Measurements from ENCODE around the gene MEGF9.
"Not testable (repeated sequence)": the region's sequence is repeated elsewhere in the genome, so short reads cannot be mapped to it uniquely, and the experiment has no call there.

MEGF9 gene

GRCh38 chr9:120640380-120640779 lies 73.9 kb downstream of the MEGF9 start:
- Mint-ChIP-seq H3K4me3 (no peak overlapping the region), H3K27me3 (no peaks in the 10 kb centered on the region), H3K4me1 (no peaks in the 10 kb centered on the region), H3K36me3 (peaks cover 24% of the 10 kb centered on the region), H3K27ac (no peak overlapping the region), H3K9me3 (peaks cover 1% of the 10 kb centered on the region)
- no peak for ATAC-seq

- H3K36me3 Mint-ChIP-seq = peaks cover 37% of the 10 kb centered on the region
- no peaks in the 10 kb centered on the region for H3K27me3 Mint-ChIP-seq
- H3K9me3 Mint-ChIP-seq = peaks cover 12% of the 10 kb centered on the region
- no peaks in the 10 kb centered on the region for H3K4me1 Mint-ChIP-seq
- H3K27ac Mint-ChIP-seq = no peak overlapping the region
- ATAC-seq = no peak
- no peak overlapping the region for H3K4me3 Mint-ChIP-seq
These were observed 76.4 kb downstream of the MEGF9 start for GRCh38 chr9:120637919-120638318.

- H3K4me1 Mint-ChIP-seq = no peaks in the 10 kb centered on the region
- peaks cover 12% of the 10 kb centered on the region for H3K9me3 Mint-ChIP-seq
- H3K4me3 Mint-ChIP-seq = no peak overlapping the region
- H3K27ac Mint-ChIP-seq = no peak overlapping the region
- no peak for ATAC-seq
- peaks cover 24% of the 10 kb centered on the region for H3K36me3 Mint-ChIP-seq
- H3K27me3 Mint-ChIP-seq = no peaks in the 10 kb centered on the region
These were observed 77.9 kb downstream of the MEGF9 start for GRCh38 chr9:120636194-120636957.

- H3K4me3 Mint-ChIP-seq = no peak overlapping the region
- H3K36me3 Mint-ChIP-seq = peaks cover 24% of the 10 kb centered on the region
- ATAC-seq = no peak
- no peaks in the 10 kb centered on the region for H3K27me3 Mint-ChIP-seq
- H3K27ac Mint-ChIP-seq = no peak overlapping the region
- peaks cover 12% of the 10 kb centered on the region for H3K9me3 Mint-ChIP-seq
- no peaks in the 10 kb centered on the region for H3K4me1 Mint-ChIP-seq
These were observed 79.3 kb downstream of the MEGF9 start for GRCh38 chr9:120635011-120635410.

GRCh38 chr9:120630333-120630732 lies 83.9 kb downstream of the MEGF9 start:
- no peak for ATAC-seq
- H3K27ac Mint-ChIP-seq = no peak overlapping the region
- no peaks in the 10 kb centered on the region for H3K4me1 Mint-ChIP-seq
- H3K27me3 Mint-ChIP-seq = no peaks in the 10 kb centered on the region
- H3K36me3 Mint-ChIP-seq = peaks cover 12% of the 10 kb centered on the region
- no peak overlapping the region for H3K4me3 Mint-ChIP-seq
- H3K9me3 Mint-ChIP-seq = peaks cover 10% of the 10 kb centered on the region

GRCh38 chr9:120628925-120629497 lies 85.3 kb downstream of the MEGF9 start:
- not testable (repeated sequence) for H3K4me1 Mint-ChIP-seq, H3K27me3 Mint-ChIP-seq, H3K36me3 Mint-ChIP-seq, ATAC-seq, H3K27ac Mint-ChIP-seq, H3K9me3 Mint-ChIP-seq, H3K4me3 Mint-ChIP-seq

GRCh38 chr9:120628207-120628924 lies 85.9 kb downstream of the MEGF9 start:
- Mint-ChIP-seq H3K27me3 (no peaks in the 10 kb centered on the region), H3K36me3 (no peaks in the 10 kb centered on the region), H3K4me1 (no peaks in the 10 kb centered on the region), H3K4me3 (no peak overlapping the region), H3K9me3 (no peaks in the 10 kb centered on the region), H3K27ac (no peak overlapping the region)
- ATAC-seq = no peak

GRCh38 chr9:120627073-120627472 lies 87.2 kb downstream of the MEGF9 start:
- Mint-ChIP-seq H3K4me1 (no peaks in the 10 kb centered on the region), H3K27me3 (no peaks in the 10 kb centered on the region), H3K4me3 (no peak overlapping the region), H3K9me3 (no peaks in the 10 kb centered on the region), H3K36me3 (no peaks in the 10 kb centered on the region), H3K27ac (no peak overlapping the region)
- ATAC-seq = no peak

- Mint-ChIP-seq H3K27me3 (no peaks in the 10 kb centered on the region), H3K9me3 (no peaks in the 10 kb centered on the region), H3K4me3 (no peak overlapping the region), H3K27ac (no peak overlapping the region), H3K36me3 (no peaks in the 10 kb centered on the region), H3K4me1 (no peaks in the 10 kb centered on the region)
- ATAC-seq = no peak
These were observed 87.8 kb downstream of the MEGF9 start for GRCh38 chr9:120626512-120626911.

- Mint-ChIP-seq H3K27me3 (no peaks in the 10 kb centered on the region), H3K27ac (no peak overlapping the region)
These were observed 89.0 kb downstream of the MEGF9 start for GRCh38 chr9:120625222-120625621.

GRCh38 chr9:120622790-120623189 lies 91.5 kb downstream of the MEGF9 start:
- no peak for ATAC-seq

More at GRCh38 chr9:120625222-120625621, 89.0 kb downstream of the MEGF9 start:
- ATAC-seq = no peak
- H3K4me1 Mint-ChIP-seq = peaks cover under 1% of the 10 kb centered on the region
- H3K9me3 Mint-ChIP-seq = no peaks in the 10 kb centered on the region
- H3K36me3 Mint-ChIP-seq = no peaks in the 10 kb centered on the region
- H3K4me3 Mint-ChIP-seq = no peak overlapping the region

GRCh38 chr9:120621941-120622340 lies 92.3 kb downstream of the MEGF9 start:
- Mint-ChIP-seq H3K27me3 (no peaks in the 10 kb centered on the region), H3K4me3 (no peak overlapping the region), H3K27ac (no peak overlapping the region), H3K9me3 (no peaks in the 10 kb centered on the region), H3K4me1 (peaks cover 7% of the 10 kb centered on the region), H3K36me3 (peaks cover 6% of the 10 kb centered on the region)
- ATAC-seq = no peak

More at GRCh38 chr9:120622790-120623189, 91.5 kb downstream of the MEGF9 start:
- Mint-ChIP-seq H3K4me1 (peaks cover 7% of the 10 kb centered on the region), H3K27me3 (no peaks in the 10 kb centered on the region), H3K36me3 (peaks cover 4% of the 10 kb centered on the region), H3K9me3 (no peaks in the 10 kb centered on the region), H3K4me3 (no peak overlapping the region), H3K27ac (no peak overlapping the region)

GRCh38 chr9:120619751-120620655 lies 94.3 kb downstream of the MEGF9 start:
- peaks cover 7% of the 10 kb centered on the region for H3K4me1 Mint-ChIP-seq
- H3K4me3 Mint-ChIP-seq = no peak overlapping the region
- peaks cover 6% of the 10 kb centered on the region for H3K36me3 Mint-ChIP-seq
- peak overlapping the region; percentile 24 for H3K27ac Mint-ChIP-seq
- H3K27me3 Mint-ChIP-seq = no peaks in the 10 kb centered on the region
- no peaks in the 10 kb centered on the region for H3K9me3 Mint-ChIP-seq
- ATAC-seq = peak; percentile 64

- no peaks in the 10 kb centered on the region for H3K9me3 Mint-ChIP-seq
- no peaks in the 10 kb centered on the region for H3K27me3 Mint-ChIP-seq
- H3K27ac Mint-ChIP-seq = no peak overlapping the region
- ATAC-seq = no peak
- peaks cover 6% of the 10 kb centered on the region for H3K36me3 Mint-ChIP-seq
- no peak overlapping the region for H3K4me3 Mint-ChIP-seq
- peaks cover 7% of the 10 kb centered on the region for H3K4me1 Mint-ChIP-seq
These were observed 97.0 kb downstream of the MEGF9 start for GRCh38 chr9:120616966-120617935.

Measured in stimulated activated memory B cell treated with anti-CD40 and anti-IgM and Interleukin-4, amounts not matched to agents 10 μg/mL and 1 μg/mL and 100 μg/mL, for 72 hours (primary cell).